HL-60 (cell line): ENCODE results near the gene DBF4.

ENCODE experiments used
- DNase-seq, 2 experiments: peaks; one replicate each; pipeline ENCODE4 v3.0.0-alpha.2; 2010 to 2020; ENCODE audit warnings: low read depth in 1 of 2, low spot score in 1 of 2
- H3K27ac ChIP-seq: fragments of 250-450 bp; sonication (Bioruptor Pico); replicated peaks from 2 replicates; pipeline ENCODE4 v1.5.1; 2020; ENCODE audit warnings: mild to moderate bottlenecking, moderate library complexity
- H3K27me3 ChIP-seq: fragments of 250-450 bp; sonication (Bioruptor Pico); 2 replicates; pipeline ENCODE4 v1.5.1; 2021; ENCODE audit warnings: mild to moderate bottlenecking, moderate library complexity; ENCODE audit not compliant: insufficient read depth, poor library complexity, severe bottlenecking
- H3K4me3 ChIP-seq: replicated peaks from 2 replicates; pipeline ENCODE4 v1.5.1; 2011; ENCODE audit warnings: mild to moderate bottlenecking, control low read depth, low read length; ENCODE audit not compliant: insufficient read depth
- CTCF ChIP-seq: IDR thresholded peaks from one replicate; pipeline ENCODE4 v1.5.1; 2011; ENCODE audit warnings: low read length, control low read depth, inconsistent platforms; ENCODE audit not compliant: insufficient read depth
- GABPA ChIP-seq: IDR thresholded peaks from 2 replicates; pipeline ENCODE4 v1.6.1; 2012; ENCODE audit warnings: low read depth
- POLR2AphosphoS5 ChIP-seq: IDR thresholded peaks from 2 replicates; pipeline ENCODE4 v1.6.1; 2012; ENCODE audit warnings: low read depth
- REST ChIP-seq: IDR thresholded peaks from 2 replicates; pipeline ENCODE4 v1.6.1; 2012; ENCODE audit warnings: low read depth; ENCODE audit not compliant: insufficient replicate concordance
- SPI1 ChIP-seq: IDR thresholded peaks from 2 replicates; pipeline ENCODE4 v1.6.1; 2012; ENCODE audit warnings: low read depth, mild to moderate bottlenecking, borderline replicate concordance

Gene DBF4

GRCh38 chr7:87876869-87877234 lies 559 bp downstream of the DBF4 start:
- Histone ChIP-seq H3K4me3 (peak overlapping the region; percentile 81), H3K27me3 (no peaks in the 10 kb centered on the region), H3K27ac (peak overlapping the region; percentile 96)
- DNase-seq, result peak in 1 of 2 experiments; percentile 55
- TF ChIP-seq REST, result no peak
- no peak for TF ChIP-seq CTCF
- TF ChIP-seq GABPA, result peak; percentile 58
- no peak for TF ChIP-seq POLR2AphosphoS5

GRCh38 chr7:87877366-87878040 lies 1.2 kb downstream of the DBF4 start:
- DNase-seq, result no peak
- Histone ChIP-seq H3K27me3 (no peaks in the 10 kb centered on the region), H3K4me3 (peak overlapping the region; percentile 81), H3K27ac (peak overlapping the region; percentile 96)
- TF ChIP-seq CTCF (no peak), SPI1 (no peak)

- Histone ChIP-seq H3K27ac (peak overlapping the region; percentile 96; the same call in 1 of the 2 replicates), H3K4me3 (peak overlapping the region; percentile 81), H3K27me3 (no peaks in the 10 kb centered on the region)
- DNase-seq, result no peak
- TF ChIP-seq POLR2AphosphoS5 (no peak), CTCF (no peak), GABPA (no peak), SPI1 (no peak), REST (no peak)
These were observed 2.0 kb downstream of the DBF4 start for GRCh38 chr7:87878208-87878735.
